ENCODE data around the gene CD69.

DNA sequence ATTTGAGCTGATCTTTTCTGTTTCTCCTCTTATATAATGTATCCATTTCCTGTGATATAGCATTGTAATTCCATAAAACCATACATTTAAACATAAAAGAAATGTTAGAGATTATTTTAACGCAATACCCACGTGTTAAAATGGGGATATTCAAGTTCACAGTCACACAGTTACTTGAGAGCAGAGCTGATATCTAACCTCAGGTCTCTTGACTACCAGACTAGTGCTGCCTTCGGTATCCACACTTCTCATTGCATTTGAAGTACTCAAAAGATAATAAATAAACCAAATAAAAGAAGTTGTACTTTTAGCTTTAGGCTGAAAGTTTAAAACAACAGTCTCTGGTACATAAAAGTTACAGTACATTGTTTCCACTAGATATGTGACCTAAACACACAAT is 30.7 kb downstream of the CD69 start:
- TF ChIP-seq, protein P1, sequence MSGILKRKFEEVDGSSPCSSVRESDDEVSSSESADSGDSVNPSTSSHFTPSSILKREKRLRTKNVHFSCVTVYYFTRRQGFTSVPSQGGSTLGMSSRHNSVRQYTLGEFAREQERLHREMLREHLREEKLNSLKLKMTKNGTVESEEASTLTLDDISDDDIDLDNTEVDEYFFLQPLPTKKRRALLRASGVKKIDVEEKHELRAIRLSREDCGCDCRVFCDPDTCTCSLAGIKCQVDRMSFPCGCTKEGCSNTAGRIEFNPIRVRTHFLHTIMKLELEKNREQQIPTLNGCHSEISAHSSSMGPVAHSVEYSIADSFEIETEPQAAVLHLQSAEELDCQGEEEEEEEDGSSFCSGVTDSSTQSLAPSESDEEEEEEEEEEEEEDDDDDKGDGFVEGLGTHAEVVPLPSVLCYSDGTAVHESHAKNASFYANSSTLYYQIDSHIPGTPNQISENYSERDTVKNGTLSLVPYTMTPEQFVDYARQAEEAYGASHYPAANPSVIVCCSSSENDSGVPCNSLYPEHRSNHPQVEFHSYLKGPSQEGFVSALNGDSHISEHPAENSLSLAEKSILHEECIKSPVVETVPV (CRISPR knock-in tag; IDR thresholded peaks at IDR 0.05), result no peak
- TF ChIP-seq, protein P2, sequence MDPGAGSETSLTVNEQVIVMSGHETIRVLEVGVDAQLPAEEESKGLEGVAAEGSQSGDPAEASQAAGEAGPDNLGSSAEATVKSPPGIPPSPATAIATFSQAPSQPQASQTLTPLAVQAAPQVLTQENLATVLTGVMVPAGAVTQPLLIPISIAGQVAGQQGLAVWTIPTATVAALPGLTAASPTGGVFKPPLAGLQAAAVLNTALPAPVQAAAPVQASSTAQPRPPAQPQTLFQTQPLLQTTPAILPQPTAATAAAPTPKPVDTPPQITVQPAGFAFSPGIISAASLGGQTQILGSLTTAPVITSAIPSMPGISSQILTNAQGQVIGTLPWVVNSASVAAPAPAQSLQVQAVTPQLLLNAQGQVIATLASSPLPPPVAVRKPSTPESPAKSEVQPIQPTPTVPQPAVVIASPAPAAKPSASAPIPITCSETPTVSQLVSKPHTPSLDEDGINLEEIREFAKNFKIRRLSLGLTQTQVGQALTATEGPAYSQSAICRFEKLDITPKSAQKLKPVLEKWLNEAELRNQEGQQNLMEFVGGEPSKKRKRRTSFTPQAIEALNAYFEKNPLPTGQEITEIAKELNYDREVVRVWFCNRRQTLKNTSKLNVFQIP (CRISPR knock-in tag; IDR thresholded peaks at IDR 0.05; ENCODE audit: borderline replicate concordance, low read depth), result no peak
- TF ChIP-seq, protein P3, sequence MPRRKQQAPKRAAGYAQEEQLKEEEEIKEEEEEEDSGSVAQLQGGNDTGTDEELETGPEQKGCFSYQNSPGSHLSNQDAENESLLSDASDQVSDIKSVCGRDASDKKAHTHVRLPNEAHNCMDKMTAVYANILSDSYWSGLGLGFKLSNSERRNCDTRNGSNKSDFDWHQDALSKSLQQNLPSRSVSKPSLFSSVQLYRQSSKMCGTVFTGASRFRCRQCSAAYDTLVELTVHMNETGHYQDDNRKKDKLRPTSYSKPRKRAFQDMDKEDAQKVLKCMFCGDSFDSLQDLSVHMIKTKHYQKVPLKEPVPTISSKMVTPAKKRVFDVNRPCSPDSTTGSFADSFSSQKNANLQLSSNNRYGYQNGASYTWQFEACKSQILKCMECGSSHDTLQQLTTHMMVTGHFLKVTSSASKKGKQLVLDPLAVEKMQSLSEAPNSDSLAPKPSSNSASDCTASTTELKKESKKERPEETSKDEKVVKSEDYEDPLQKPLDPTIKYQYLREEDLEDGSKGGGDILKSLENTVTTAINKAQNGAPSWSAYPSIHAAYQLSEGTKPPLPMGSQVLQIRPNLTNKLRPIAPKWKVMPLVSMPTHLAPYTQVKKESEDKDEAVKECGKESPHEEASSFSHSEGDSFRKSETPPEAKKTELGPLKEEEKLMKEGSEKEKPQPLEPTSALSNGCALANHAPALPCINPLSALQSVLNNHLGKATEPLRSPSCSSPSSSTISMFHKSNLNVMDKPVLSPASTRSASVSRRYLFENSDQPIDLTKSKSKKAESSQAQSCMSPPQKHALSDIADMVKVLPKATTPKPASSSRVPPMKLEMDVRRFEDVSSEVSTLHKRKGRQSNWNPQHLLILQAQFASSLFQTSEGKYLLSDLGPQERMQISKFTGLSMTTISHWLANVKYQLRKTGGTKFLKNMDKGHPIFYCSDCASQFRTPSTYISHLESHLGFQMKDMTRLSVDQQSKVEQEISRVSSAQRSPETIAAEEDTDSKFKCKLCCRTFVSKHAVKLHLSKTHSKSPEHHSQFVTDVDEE (CRISPR knock-in tag; IDR thresholded peaks at IDR 0.05), result no peak
- no peak for TF ChIP-seq CSDC2 (CRISPR knock-in tag; IDR thresholded peaks at IDR 0.05)
- no peak for TF ChIP-seq RARB (CRISPR knock-in tag; IDR thresholded peaks at IDR 0.05)

Data from SK-N-SH treated with all-trans-retinoic acid at 6 μM for 48 hours (cell line).